Right lung (tissue), 5 donors: Measurements from ENCODE around the gene SERPINB11. TPM values are rescaled to one million over a fixed set of nuclear protein-coding genes. Genes with fewer than 3 reads are reported as not detected.
"Not testable (repeated sequence)": the region's sequence is repeated elsewhere in the genome, so short reads cannot be mapped to it uniquely, and the experiment has no call there.

Experiments used
- DNase-seq, 2 donors: peaks; one replicate each; pipeline ENCODE4 v3.0.0-alpha.2; 2013
- polyA plus RNA-seq, 5 donors: library from polyadenylated mRNA; unstranded; fragments of 120-200 nt; gene quantifications; one replicate each; pipeline versions ENCODE4 v1.2.1 to v1.2.3, GENCODE V29; 2013; ENCODE audit warnings: inconsistent platforms in 1 of 5, low replicate concordance in 1 of 5; ENCODE audit not compliant: insufficient read length in 5 of 5, insufficient read depth in 1 of 5

The SERPINB11 gene
- polyA plus RNA-seq, 5 donors = not detected

DNA sequence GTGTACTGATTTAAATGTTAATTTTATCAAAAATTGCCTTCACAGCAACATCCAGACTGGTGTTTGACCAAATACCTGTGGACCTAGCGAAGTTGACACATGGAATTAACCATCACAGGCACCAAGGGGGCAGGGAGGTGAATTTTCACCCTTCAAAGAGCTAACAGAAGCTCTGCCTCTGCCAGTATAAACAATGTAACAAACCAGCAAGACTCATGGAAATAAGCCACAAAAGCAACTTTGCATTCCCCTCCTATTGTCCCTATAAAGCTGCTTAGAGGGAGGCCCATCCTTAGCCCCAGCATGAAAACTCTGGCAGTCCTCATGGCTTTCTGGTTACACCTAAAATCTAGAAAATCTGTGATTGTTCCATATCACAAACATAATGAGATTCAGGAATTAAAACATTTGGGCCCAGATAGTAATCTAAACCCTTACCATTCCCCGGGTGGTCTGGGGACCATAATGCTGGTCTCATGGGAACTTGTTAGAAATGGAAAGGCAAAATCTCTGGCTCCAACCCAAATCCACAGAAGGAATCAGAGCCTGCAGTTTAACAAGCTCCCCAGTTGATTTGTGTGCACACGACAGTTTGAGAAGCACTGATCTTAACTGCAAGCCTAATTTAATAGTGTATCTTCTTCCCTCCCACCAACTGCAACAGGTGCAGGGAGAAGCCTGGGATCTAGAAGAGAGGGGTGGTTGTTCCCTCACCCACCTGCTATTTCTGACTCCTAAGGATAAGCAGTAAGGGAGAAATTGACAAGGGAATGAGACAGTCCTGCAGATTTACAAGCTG, 23.1 kb downstream of the SERPINB11 start:
- DNase-seq = no peak

DNA sequence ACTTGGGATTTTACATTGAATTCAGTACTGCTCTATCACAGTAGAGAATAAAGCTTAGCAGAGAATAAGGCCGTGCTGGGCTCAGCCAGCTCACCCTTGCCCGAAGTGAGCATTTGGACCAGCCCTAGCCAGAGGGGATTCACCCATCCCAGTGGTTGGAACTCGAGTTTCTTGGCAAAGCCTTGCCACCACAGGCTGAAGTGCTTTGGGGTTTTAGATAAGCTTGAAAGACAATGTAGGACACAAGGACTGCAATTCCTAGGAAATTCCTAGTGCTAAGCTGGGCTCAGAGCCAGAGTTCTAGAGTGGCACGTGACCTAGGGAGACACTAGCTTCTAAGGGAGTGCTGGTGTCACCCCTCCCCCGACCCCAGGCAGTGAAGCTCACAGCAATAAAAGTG, 28.0 kb downstream of the SERPINB11 start:
- no peak for DNase-seq

GRCh38 chr18:63731215-63731614, 28.5 kb downstream of the SERPINB11 start:
- DNase-seq = no peak

DNA sequence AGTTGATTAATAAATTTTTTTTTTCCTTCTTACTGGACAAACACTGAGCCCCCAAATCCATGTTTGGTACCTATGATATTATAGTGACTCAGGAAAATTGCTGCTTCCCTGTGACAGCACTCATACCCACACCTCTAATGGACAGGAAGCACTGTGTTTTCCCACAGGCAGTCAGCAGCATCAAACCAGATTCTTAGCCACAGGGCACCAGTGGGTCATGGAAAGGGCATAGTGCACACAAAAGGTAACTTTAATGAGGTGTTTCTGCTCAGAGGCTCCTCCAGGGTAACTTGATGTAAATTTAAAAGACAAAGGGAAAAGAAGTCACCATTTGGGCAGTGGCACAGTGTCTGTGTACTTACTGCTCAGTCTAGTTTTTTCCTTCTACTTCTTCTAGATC, 34.1 kb downstream of the SERPINB11 start:
- DNase-seq = no peak

GRCh38 chr18:63741769-63742168, 39.0 kb downstream of the SERPINB11 start:
- no peak for DNase-seq

GRCh38 chr18:63747006-63747405, 44.2 kb downstream of the SERPINB11 start:
- DNase-seq = no peak

- DNase-seq = no peak
Measured at GRCh38 chr18:63749489-63749888, 46.7 kb downstream of the SERPINB11 start.

DNA sequence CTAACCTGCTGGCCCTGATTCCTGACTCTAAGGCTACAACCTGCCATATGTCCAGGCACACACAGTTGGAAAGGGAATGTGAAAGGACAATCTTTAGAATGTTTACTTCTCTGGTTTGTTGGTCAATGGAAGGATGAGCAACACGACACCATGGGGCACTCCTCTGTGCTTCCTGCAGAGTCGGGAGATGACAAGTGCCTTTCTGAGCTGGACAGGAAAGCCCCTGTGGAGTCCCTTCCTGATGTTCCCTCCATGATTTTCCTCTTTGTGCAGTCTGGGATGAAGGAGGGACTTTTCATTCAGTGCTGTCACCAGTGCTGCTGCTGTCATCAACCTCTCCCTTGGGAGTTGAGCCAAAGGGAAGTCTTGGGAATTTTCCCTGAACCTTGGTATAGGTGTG, 49.9 kb downstream of the SERPINB11 start:
- DNase-seq = no peak

- DNase-seq = no peak
Measured at GRCh38 chr18:63753676-63754075, 50.9 kb downstream of the SERPINB11 start.

- DNase-seq = no peak
Measured at GRCh38 chr18:63757541-63757940, 54.8 kb downstream of the SERPINB11 start.

DNA sequence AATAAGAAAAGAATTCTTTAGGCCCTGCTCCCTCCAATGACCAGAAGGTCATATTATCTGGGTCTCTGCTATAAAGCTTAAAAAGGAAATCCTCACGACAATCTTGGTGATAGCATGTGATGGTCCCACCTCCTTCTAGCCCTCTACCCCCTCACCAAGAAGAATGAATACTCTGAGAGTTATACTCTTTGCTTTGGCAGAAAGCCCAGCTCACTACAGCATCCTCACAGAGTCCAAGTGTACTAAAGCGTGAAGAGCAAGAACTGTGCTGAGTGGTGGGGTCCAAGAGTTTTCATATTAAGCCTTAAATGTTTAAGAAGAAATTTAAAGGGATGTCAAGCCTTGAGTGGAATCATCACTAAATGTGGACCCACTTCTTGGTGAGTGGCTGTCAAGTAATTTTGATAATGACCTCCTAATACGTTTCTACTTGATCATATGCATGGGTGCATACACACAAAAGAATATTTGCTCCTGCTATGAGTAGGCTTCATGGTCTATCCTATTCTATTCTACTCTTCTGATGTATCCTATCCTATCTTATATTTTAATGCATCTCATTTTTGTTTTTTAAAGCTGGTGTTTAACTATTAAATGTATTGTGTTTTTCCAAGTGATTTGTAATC, 56.0 kb downstream of the SERPINB11 start:
- no peak for DNase-seq

DNA sequence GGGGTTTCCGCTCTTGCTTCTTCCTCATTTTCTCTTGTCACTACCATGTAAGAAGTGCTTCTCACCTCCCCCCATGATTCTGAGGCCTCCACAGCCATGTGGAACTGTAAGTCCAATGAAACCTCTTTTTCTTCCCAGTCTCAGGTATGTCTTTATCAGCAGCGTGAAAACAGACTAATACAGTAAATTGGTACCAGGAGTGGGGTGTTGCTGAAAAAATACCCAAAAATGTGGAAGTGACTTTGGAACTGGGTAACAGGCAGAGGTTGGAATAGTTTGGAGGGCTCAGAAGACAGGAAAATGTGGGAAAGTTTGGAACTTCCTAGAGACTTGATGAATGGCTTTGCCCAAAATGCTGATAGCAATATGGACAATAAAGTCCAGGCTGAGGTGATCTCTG, 57.0 kb downstream of the SERPINB11 start:
- not testable (repeated sequence) for DNase-seq

- DNase-seq = no peak
Measured at GRCh38 chr18:63762518-63762917, 59.8 kb downstream of the SERPINB11 start.

- no peak for DNase-seq
Measured at GRCh38 chr18:63763831-63764600, 61.3 kb downstream of the SERPINB11 start.

DNA sequence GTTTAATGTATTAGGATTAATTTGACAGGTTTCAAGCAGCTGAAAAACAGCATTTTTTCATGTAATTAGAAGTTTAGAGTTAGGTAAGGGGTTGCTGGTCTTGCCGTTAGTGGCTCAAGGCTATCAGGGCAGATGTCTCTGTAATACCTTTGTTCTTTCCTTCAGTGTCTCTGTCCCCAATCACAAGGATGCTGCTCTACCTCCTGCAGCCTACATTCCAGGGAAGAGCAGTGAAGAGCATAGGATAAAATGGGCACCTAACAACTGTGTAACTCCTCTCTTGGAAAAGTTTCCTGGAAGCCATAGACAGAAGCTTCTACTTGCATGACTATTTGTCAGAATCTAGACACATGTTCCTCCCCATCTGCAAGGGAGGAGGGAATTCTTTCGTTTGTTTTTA, 63.1 kb downstream of the SERPINB11 start:
- DNase-seq = no peak

Other genes with a start within 250 kb of the SERPINB11 start
- gene SERPINB5, start 226.0 kb upstream of the SERPINB11 start, polyA plus RNA-seq = not detected
- gene SERPINB12, start 160.6 kb upstream of the SERPINB11 start, polyA plus RNA-seq = not detected
- not detected for gene SERPINB13, start 115.6 kb upstream of the SERPINB11 start, polyA plus RNA-seq
- gene SERPINB4, start 58.7 kb upstream of the SERPINB11 start, polyA plus RNA-seq = not detected
- gene SERPINB3, start 41.1 kb upstream of the SERPINB11 start, polyA plus RNA-seq = not detected
- not detected for gene SERPINB7, start 72.5 kb downstream of the SERPINB11 start, polyA plus RNA-seq
- gene SERPINB2, start 184.7 kb downstream of the SERPINB11 start, polyA plus RNA-seq = under 1 TPM; 0.10 to 0.27 (median 0.14) TPM
- gene SERPINB10, start 205.0 kb downstream of the SERPINB11 start, polyA plus RNA-seq = under 1 TPM in 4 of 5 donors, not detected in 1; 0.15 to 0.31 (median 0.22) TPM
- 1 to 10 TPM; 1.1 to 2.3 (median 1.3) TPM for gene HMSD, start 246.3 kb downstream of the SERPINB11 start, polyA plus RNA-seq